Motor neuron (in vitro differentiated cells): ENCODE measurements around the gene CD3D. TPM values are rescaled to one million over a fixed set of nuclear protein-coding genes. Genes with fewer than 3 reads are reported as not detected.
"Not testable (repeated sequence)": the region's sequence is repeated elsewhere in the genome, so short reads cannot be mapped to it uniquely, and the experiment has no call there.

ENCODE experiments used
- ATAC-seq, 8 experiments: fragments of 200-7000 bp; cut with Tn5 transposase; replicated peaks in 6 of 8; 2 replicates each; pipeline ENCODE4 v1.8.0; 2021; ENCODE audit warnings: mild to moderate bottlenecking in 8 of 8, moderate library complexity in 8 of 8
- H3K27ac ChIP-seq, 2 donors: fragments of 250-450 bp; sonication (Bioruptor Pico); 2 replicates each; pipeline ENCODE4 v1.9.0; 2021; ENCODE audit warnings: antibody characterized with exemption in 2 of 2, mild to moderate bottlenecking in 2 of 2, moderate library complexity in 1 of 2
- H3K4me1 ChIP-seq, 2 donors: fragments of 250-450 bp; sonication (Bioruptor Pico); replicated peaks in 1 of 2; 2 replicates each; pipeline ENCODE4 v1.6.1; 2021; ENCODE audit warnings: antibody characterized with exemption in 2 of 2, mild to moderate bottlenecking in 2 of 2, moderate library complexity in 1 of 2
- H3K4me3 ChIP-seq, 5 donors: fragments of 250-450 bp; sonication (Bioruptor Pico); 2 replicates each; pipeline ENCODE4 v1.9.0; 2021; ENCODE audit warnings: antibody characterized with exemption in 5 of 5, mild to moderate bottlenecking in 5 of 5, moderate library complexity in 4 of 5
- WGBS, 10 experiments: fragments of 450-650 bp; shearing (Covaris generic); methylation state at CpG; one replicate each; pipeline ENCODE4 v1.0.0; 2022; 5-methylcytosine and 5-hydroxymethylcytosine counted together
- in situ Hi-C, 9 experiments: fragments of 400-800 bp; cut with MboI; loops; one replicate each; pipeline ENCODE4 v1.15.0; 2021; ENCODE audit warnings: low sequenced_read_pairs in 9 of 9, low pct_unique_long_range_greater_than_20kb in 2 of 9; ENCODE audit not compliant: unreplicated experiment in 9 of 9
- total RNA-seq, 8 experiments: library from RNA; unstranded; fragments of 300-600 nt; gene quantifications; 2 replicates each; pipeline versions ENCODE4 v1.2.3 to v1.2.4, GENCODE V29; 2022

Gene CD3D
- total RNA-seq, 8 experiments from 2014 or later, result not detected

GRCh38 chr11:118310271-118310670, 32.2 kb downstream of the CD3D start:
- Histone ChIP-seq H3K4me1 (peaks cover 0 to 5% of the 10 kb centered on the region in 2 donors), H3K27ac (no peak overlapping the region), H3K4me3 (no peak overlapping the region)
- WGBS, 10 experiments, result 0 to 89% (median 63%) methylated on average over 1 to 3 of the region's 3 CpGs
- ATAC-seq, result no peak
- in situ Hi-C loops, result no loop called here

GRCh38 chr11:118308995-118309528, 33.4 kb downstream of the CD3D start:
- ATAC-seq, H3K4me1 ChIP-seq, in situ Hi-C loops, H3K27ac ChIP-seq, H3K4me3 ChIP-seq: not testable (repeated sequence)
- WGBS, 10 experiments, result 50 to 100% (median 88%) methylated on average over 1 to 4 of the region's 5 CpGs; no CpG with 5 or more reads in 4 of the 10 experiments

GRCh38 chr11:118306556-118306955, 35.9 kb downstream of the CD3D start:
- no peak overlapping the region for H3K27ac ChIP-seq
- no peaks in the 10 kb centered on the region for H3K4me1 ChIP-seq
- H3K4me3 ChIP-seq, result no peak overlapping the region
- 50 to 100% (median 81%) methylated on average over 1 to 2 of the region's 2 CpGs; no CpG with 5 or more reads in 2 of the 10 experiments for WGBS, 10 experiments
- in situ Hi-C loops, result no loop called here
- no peak for ATAC-seq

- no peak overlapping the region for H3K4me3 ChIP-seq
- no peak overlapping the region for H3K27ac ChIP-seq
- WGBS, 10 experiments, result 30 to 83% (median 50%) methylated on average over 1 to 8 of the region's 8 CpGs; no CpG with 5 or more reads in 1 of the 10 experiments
- no peaks in the 10 kb centered on the region for H3K4me1 ChIP-seq
- no peak for ATAC-seq
- in situ Hi-C loops, result no loop called here
These were observed 36.8 kb downstream of the CD3D start for GRCh38 chr11:118305726-118306125.

GRCh38 chr11:118304568-118305248, 37.8 kb downstream of the CD3D start, which contains the start of gene CD3E:
CD3E (plus strand) TSS chr11:118304730; CDS start chr11:118304953, 223 bp downstream.
- Histone ChIP-seq H3K4me3 (no peak within 1 kb of the TSS), H3K4me1 (no peaks in the 10 kb centered on the region), H3K27ac (no peak within 1 kb of the TSS)
- in situ Hi-C loops, result no loop called here
- ATAC-seq, result no peak
- 25 to 100% (median 76%) methylated on average over 1 to 8 of the region's 8 CpGs for WGBS, 10 experiments

- no peak for ATAC-seq
- WGBS, 10 experiments, result 17 to 100% (median 80%) methylated on average over 1 of the region's 1 CpG; no CpG with 5 or more reads in 1 of the 10 experiments
- Histone ChIP-seq H3K4me3 (no peak overlapping the region), H3K27ac (no peak overlapping the region), H3K4me1 (no peaks in the 10 kb centered on the region)
- in situ Hi-C loops, result no loop called here
These were observed 38.3 kb downstream of the CD3D start for GRCh38 chr11:118304227-118304567.

- H3K27ac ChIP-seq, result no peak overlapping the region
- in situ Hi-C loops, result no loop called here
- WGBS, 10 experiments, result 4 to 70% (median 53%) methylated on average over 1 to 7 of the region's 8 CpGs; no CpG with 5 or more reads in 2 of the 10 experiments
- ATAC-seq, result no peak
- no peak overlapping the region for H3K4me3 ChIP-seq
- no peaks in the 10 kb centered on the region for H3K4me1 ChIP-seq
These were observed 40.8 kb downstream of the CD3D start for GRCh38 chr11:118301600-118302195.

GRCh38 chr11:118295815-118296454, 46.6 kb downstream of the CD3D start:
- in situ Hi-C loops, result no loop called here
- Histone ChIP-seq H3K4me1 (no peaks in the 10 kb centered on the region), H3K27ac (no peak overlapping the region), H3K4me3 (no peak overlapping the region)
- WGBS, 10 experiments, result 13 to 44% (median 19%) methylated on average over 1 to 2 of the region's 3 CpGs; no CpG with 5 or more reads in 4 of the 10 experiments
- peak in 2 of 8 experiments; percentile 5 to 7 for ATAC-seq

- Histone ChIP-seq H3K4me3 (no peak overlapping the region), H3K4me1 (no peaks in the 10 kb centered on the region), H3K27ac (no peak overlapping the region)
- in situ Hi-C loops, result no loop called here
- 20 to 88% (median 42%) methylated on average over 1 to 5 of the region's 5 CpGs; no CpG with 5 or more reads in 1 of the 10 experiments for WGBS, 10 experiments
- no peak for ATAC-seq
These were observed 47.3 kb downstream of the CD3D start for GRCh38 chr11:118295199-118295598.

GRCh38 chr11:118294053-118294452, 48.5 kb downstream of the CD3D start:
- ATAC-seq, result no peak
- 21 to 100% (median 69%) methylated on average over 1 to 2 of the region's 2 CpGs for WGBS, 10 experiments
- in situ Hi-C loops, result no loop called here
- no peak overlapping the region for H3K4me3 ChIP-seq
- H3K4me1 ChIP-seq, result no peaks in the 10 kb centered on the region
- H3K27ac ChIP-seq, result no peak overlapping the region

GRCh38 chr11:118291477-118292135, 50.9 kb downstream of the CD3D start:
- peak in 4 of 8 experiments; percentile 19 to 89 (median 62) for ATAC-seq
- no peaks in the 10 kb centered on the region for H3K4me1 ChIP-seq
- 9 to 85% (median 60%) methylated on average over 1 to 9 of the region's 9 CpGs; no CpG with 5 or more reads in 1 of the 10 experiments for WGBS, 10 experiments
- in situ Hi-C loops, result no loop called here
- H3K4me3 ChIP-seq, result no peak overlapping the region
- no peak overlapping the region for H3K27ac ChIP-seq

GRCh38 chr11:118290923-118291322, 51.6 kb downstream of the CD3D start:
- peak in 2 of 8 experiments; percentile 45 to 51 for ATAC-seq
- Histone ChIP-seq H3K4me1 (no peaks in the 10 kb centered on the region), H3K4me3 (no peak overlapping the region), H3K27ac (no peak overlapping the region)
- in situ Hi-C loops, result no loop called here
- WGBS, 10 experiments, result 18 to 67% (median 26%) methylated on average over 2 to 9 of the region's 9 CpGs; no CpG with 5 or more reads in 2 of the 10 experiments

- Histone ChIP-seq H3K4me1 (no peaks in the 10 kb centered on the region), H3K4me3 (no peak overlapping the region), H3K27ac (no peak overlapping the region)
- ATAC-seq, result no peak
- in situ Hi-C loops, result no loop called here
These were observed 53.1 kb downstream of the CD3D start for GRCh38 chr11:118289401-118289800.
